Measurements from ENCODE around the gene SHANK3.

Gene SHANK3

DNA sequence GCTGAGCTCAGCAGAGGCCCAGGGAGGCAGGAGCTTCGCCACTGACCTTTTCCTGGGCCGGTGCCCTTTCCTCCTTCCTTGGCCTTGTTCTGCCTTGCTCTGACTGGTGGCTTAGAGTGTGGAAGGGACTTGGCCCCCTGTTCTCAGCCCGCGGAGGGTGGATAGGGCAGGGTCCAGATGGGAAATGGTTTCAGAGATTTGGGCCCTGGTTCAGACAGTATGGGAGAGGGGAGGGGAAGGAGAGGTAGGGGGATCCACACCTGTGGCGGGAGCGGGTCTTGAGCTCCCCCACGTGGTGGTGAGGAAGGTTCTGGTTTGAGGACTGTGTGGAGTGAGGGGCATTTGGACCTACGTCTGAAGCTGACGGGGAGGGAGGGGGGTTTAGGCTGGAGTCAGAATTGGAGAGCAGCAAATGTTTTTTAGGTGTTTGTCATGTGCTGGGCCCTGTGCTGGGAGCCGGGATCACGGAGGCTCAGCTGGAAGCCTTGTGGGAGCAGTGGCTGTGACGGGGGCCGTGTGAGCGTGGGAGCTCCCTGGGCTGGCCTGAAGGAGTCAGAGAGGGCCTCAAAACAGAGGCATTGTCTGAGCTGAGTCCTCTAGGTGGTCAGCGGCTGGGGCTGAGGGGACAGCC is 27.2 kb downstream of the SHANK3 start:
- no peak for DNase-seq (ENCODE audit: low read depth)

GRCh38 chr22:50700387-50701075 is 27.9 kb downstream of the SHANK3 start:
- no peak for DNase-seq (ENCODE audit: low read depth)

DNA sequence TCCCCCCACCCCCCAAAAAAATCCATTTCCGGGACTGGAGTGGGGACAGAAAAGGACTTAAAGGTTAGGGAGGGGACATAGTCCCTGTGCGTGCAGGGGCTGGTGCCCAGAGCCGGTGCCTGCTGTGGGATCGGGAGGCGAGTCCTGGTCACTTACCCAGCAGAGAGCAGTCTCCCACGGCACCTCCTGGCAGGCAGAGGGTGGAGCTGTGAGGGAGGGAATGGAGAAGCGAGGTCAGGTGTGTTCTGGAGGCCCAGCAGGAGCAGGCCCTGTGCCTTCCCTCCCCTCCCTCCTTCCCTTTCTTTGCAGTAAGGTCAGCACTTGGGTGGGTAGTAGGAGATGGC is 28.4 kb downstream of the SHANK3 start:
- no peak for DNase-seq (ENCODE audit: low read depth)

GRCh38 chr22:50701428-50702154 is 29.0 kb downstream of the SHANK3 start:
- no peak for DNase-seq (ENCODE audit: low read depth)

- no peak for DNase-seq (ENCODE audit: low read depth)
Measured at GRCh38 chr22:50702261-50702671, 29.6 kb downstream of the SHANK3 start.

DNA sequence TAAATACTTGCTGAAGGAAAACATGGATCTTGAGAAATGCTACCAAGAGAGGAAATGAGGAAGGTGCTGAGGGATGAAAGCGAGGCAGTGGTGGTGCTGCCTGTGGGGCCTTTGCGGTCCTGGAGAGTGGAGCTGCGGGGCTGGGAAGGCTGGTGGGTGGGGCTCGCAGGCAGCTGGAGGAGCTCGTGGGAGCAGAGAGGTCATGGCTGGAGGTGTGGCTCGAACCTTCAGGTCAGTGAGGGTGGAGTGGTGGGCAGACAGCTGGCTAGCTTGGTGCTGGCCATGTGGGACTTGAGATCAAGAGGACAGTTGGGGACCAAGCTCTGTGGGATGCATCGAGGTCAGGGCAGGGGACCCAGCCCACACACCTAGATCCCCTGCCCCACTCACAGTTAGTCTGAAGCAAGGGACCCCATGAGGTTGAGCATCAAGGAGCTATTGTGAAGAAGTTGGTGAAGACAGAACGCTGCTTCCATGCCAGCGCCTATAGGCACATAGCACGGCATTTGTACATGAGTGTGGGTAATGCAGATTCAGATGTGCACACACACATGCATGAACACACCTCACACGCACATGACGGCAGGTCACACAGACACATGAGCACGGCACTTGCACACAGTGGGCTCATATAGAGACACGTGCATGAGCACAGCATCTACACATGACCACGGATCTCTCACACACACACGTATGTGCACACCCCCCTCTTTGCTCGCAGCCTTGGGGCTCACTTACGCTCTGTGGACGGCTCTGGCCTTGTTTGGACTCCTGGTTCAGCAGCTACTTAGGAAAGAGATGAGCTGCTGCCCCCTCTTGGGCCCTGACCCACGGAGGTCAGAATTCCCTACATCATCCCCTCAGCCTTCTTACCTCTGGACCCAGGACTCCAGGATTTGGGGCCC is 30.4 kb downstream of the SHANK3 start:
- no peak for DNase-seq (ENCODE audit: low read depth)

- DNase-seq (ENCODE audit: low read depth) = no peak
Measured at GRCh38 chr22:50703726-50704509, 31.3 kb downstream of the SHANK3 start.

- no peak for DNase-seq (ENCODE audit: low read depth)
Measured at GRCh38 chr22:50704510-50705218, 32.0 kb downstream of the SHANK3 start.

DNA sequence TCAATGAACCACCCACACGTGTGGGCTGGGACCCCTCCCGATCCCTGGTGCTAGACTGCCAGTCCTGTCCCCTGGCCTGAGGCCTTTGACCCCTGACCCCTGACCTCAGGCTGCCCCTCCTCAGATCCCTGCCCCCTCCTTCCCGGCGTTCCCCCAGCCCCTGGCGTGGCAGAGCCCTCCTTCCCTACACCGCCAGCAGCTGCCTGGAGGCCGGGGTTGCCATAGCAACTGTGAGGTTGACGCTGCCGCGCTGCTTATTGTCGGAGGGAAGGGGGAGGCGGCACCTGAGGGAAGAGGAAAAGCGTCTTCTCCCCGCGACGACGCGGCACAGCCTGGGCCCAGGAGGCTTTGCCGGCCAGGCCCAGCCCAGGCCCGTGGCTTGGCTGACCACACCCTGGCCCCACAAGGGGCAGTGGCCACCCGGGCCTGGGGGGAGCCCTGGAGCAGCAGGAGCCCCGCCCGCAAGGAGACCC is 32.6 kb downstream of the SHANK3 start:
- DNase-seq (ENCODE audit: low read depth) = no peak

- no peak for DNase-seq (ENCODE audit: low read depth)
Measured at GRCh38 chr22:50705851-50706351, 33.3 kb downstream of the SHANK3 start.

GRCh38 chr22:50706481-50707125 is 34.0 kb downstream of the SHANK3 start:
- DNase-seq (ENCODE audit: low read depth) = no peak

DNA sequence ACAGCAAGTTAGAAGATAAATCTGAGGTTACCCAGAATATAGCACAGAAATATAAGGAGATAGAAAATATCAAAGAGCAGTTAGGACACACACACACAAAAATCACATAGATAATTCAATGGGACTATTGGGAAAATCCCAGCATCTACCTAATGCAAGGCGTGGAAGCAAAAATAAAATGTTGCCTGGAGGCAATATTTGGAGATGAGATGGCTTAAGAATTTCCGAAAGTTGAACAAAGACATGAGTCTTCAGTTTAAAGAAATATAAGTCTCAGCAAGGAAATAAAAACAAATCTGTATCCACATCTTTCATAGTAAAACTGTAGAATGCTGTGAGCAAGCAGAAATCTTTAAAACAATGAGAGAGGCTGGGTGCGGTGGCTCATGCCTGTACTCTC is 35.9 kb downstream of the SHANK3 start:
- no peak for DNase-seq (ENCODE audit: low read depth)

DNA sequence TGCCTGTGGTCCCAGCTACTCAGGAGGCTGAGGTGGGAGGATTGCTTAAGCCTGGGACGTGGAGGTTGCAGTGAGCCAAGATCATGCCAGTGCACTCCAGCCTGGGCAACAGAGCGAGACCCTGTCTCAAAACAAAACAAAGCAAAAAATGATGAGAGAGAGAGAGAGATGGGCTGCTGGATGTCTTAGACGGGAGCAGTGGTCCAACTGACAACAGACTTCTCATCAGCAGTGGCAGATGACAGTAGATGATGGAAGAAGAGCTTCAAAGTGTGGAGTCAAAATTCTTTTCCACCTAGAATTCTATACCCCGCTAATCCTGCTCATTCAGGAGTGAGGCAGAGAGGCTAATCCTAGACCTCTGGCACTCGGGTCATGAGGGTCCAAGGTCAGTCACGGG is 36.4 kb downstream of the SHANK3 start:
- no peak for DNase-seq (ENCODE audit: low read depth)

DNA sequence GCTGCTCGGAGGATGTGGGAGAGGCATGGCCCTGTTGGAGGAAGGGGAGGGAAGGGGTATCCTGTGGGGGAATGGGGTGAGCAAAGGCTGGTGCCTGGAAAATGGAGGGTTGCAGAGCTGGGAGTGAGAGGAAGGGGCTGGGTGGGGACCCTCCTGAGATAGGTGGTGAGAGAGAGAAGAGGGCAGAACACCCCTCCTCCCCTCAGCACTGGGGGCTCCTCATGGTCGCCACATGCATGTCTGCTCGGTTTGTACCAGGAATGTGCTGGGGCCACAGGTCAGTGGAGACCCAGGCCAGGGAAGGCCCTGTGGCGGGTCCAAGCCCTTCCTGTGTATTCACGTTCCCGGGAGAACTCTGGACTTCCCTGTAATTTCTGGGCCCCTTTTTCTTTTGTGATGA is 37.6 kb downstream of the SHANK3 start:
- DNase-seq (ENCODE audit: low read depth) = no peak

DNA sequence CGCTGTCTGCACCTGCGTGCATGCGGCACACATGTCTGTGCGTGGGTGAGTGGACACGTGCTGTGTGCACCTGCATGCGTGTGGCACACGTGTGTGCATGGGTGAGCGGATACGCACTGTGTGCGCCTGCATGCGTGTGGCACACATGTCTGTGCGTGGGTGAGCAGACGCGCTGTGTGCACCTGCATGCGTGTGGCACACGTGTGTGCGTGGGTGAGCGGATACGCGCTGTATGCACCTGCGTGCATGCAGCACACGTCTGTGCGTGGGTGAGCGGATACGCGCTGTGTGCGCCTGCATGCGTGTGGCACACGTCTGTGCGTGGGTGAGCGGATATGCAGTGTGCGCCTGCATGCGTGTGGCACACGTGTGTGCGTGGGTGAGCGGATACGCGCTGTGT is 38.3 kb downstream of the SHANK3 start:
- DNase-seq (ENCODE audit: low read depth) = no peak

DNA sequence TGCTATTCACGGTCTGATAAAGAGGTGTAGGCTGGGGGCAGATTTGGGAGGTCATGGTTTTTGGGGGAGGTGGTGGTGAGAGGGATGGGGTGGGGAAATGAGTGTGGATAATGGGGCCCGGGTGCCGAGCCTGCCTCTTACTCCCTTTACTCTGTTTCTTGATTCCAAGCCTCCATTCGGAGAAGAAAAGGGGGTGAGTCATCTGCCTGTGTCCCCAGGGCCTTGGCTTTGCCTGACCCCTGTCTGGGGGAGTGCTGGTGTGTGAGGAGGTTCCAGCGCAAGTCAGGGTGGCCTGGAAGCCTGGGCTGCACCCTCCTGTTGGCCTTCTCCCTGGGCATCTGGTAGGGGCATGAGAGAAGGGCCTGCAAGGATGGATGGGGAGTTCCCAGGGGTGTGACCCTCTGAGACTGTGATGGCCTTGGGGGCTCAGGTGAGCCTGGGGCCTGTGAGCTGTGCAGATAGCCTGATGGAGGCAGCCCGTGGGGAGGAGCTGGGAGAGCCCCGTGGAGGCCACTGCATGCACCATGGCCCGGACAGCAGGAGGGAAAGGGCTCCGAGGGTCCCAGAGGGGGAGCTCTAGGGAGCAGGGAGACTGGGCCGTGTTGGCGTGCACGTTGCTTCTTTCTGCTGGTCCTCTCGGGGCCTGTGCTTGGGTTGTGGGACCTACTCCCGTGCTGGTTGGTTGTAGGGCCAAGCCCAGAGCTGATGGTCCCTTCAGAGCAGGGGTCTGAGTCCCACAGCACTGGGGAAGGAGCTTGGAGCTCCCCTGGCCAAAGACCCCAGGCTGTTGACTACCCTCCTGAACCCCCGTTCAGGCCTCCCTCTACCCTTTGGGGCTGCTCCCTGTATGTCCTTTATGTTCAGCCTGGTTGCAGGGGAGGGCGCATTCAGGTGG is 39.1 kb downstream of the SHANK3 start:
- no peak for DNase-seq (ENCODE audit: low read depth)

DNA sequence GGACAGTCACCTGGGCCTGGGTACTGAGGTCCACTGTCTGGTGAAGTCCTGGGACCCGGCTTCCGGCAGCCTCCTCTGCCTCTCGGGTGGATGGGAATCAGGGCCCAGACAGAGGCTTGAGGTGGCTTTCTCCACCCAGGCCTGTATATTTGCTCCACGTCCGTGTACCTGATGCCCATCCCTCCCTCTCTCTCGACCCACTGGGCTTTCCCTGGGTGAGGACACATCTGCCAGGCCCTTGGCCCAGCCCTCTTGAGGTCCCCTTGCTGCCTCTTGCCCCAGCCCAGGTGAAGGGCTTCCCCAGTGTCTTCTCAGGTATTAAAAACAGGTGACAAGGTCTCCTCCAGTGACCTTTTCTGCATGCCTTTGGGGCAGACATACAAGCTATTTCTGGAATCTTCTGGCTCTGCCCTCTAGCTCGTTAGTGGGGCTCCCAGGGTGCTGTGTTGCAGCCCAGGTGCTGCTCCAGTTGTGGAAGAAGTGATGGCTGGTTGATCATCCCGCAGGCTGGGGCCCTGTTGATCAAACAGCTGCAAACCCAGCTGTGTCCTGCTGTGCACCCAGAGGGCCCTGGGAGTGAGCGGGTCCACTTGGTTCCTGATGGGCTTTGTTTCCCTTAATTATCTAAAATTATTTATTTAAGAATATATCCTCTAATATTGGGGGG is 39.9 kb downstream of the SHANK3 start:
- no peak for DNase-seq (ENCODE audit: low read depth)

GRCh38 chr22:50713008-50713385 is 40.4 kb downstream of the SHANK3 start:
- DNase-seq (ENCODE audit: low read depth) = no peak
